ENCODE data around the gene PUM2. TPM values are rescaled to one million over a fixed set of nuclear protein-coding genes. Genes with fewer than 3 reads are reported as not detected.

PUM2 gene
- total and polyA plus RNA-seq, 2 of the 8 experiments (the other 6 are each of a cell fraction or from before 2014, with no cell fraction given): 46.6 to 114 TPM

DNA sequence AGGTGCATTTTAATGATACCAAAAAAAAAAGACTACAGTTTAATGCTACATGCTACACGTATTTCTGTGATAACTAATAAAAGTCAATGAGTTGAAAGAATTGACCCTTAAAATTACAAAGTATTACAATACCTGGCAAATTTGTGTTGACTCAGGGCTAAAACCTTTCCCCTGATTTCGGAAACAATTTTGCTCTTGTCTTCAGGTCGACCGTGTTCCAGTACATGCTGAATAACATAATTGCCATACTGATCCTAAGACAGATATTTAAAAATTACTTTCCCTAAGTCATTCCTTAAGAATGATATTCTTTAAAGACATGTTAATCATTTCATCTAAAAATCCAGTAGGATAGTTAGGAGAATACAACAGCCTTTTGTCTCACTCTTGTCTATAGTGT, 95.9 kb downstream of the PUM2 start:
- Histone ChIP-seq H3K14ac (ENCODE audit: insufficient read length) (no peak overlapping the region), H4K5ac (ENCODE audit: insufficient read length, low read depth, low read length) (no peak overlapping the region), H2BK5ac (ENCODE audit: low read depth, low read length) (no peak overlapping the region), H2AFZ (ENCODE audit: low read length) (no peak overlapping the region), H3K79me2 (ENCODE audit: control insufficient read depth in 1 of 2, insufficient read depth in 2 of 2, low read length in 2 of 2) (no peaks in the 10 kb centered on the region), H2BK12ac (ENCODE audit: low read depth, low read length) (no peak overlapping the region), H3K36me3 (ENCODE audit: control insufficient read depth in 2 of 4, insufficient read depth in 4 of 4, low read length in 3 of 4) (peaks cover 11 to 90% (median 49%) of the 10 kb centered on the region in 4 experiments), H3K4me3 (ENCODE audit: extremely low read depth in 1 of 4, insufficient read depth in 2 of 4, low read depth in 3 of 4, low read length in 4 of 4) (no peak overlapping the region), H3K27me3 (replicated peaks in 1 of 4; ENCODE audit: control insufficient read depth in 3 of 4, extremely low read depth in 1 of 4, insufficient read depth in 3 of 4, low read length in 3 of 4) (no peaks in the 10 kb centered on the region), H2BK120ac (replicated peaks; ENCODE audit: low read depth, low read length) (no peak overlapping the region), H4K20me1 (replicated peaks in 1 of 2; ENCODE audit: control insufficient read depth in 1 of 2, insufficient read depth in 2 of 2, low read length in 2 of 2) (no peaks in the 10 kb centered on the region), H3K4ac (replicated peaks; ENCODE audit: insufficient read length, low read depth, low read length) (no peak overlapping the region), H3K56ac (replicated peaks; ENCODE audit: insufficient read length, low read depth, low read length) (no peak overlapping the region), H3K9ac (replicated peaks in 1 of 4; ENCODE audit: extremely low read depth in 1 of 4, low read depth in 3 of 4, low read length in 3 of 4) (no peak overlapping the region), H3K4me1 (replicated peaks in 1 of 4; ENCODE audit: control insufficient read depth in 3 of 4, insufficient read depth in 4 of 4, low read length in 3 of 4) (no peaks in the 10 kb centered on the region), H2BK15ac (ENCODE audit: low read length) (no peak overlapping the region), H3K23ac (ENCODE audit: insufficient read length) (no peak overlapping the region), H3K23me2 (ENCODE audit: low read depth, low read length) (no peaks in the 10 kb centered on the region), H3K27ac (ENCODE audit: low read depth, low read length) (no peak overlapping the region), H4K91ac (replicated peaks; ENCODE audit: insufficient read length, low read length) (no peak overlapping the region), H3K4me2 (ENCODE audit: insufficient read depth in 1 of 2, low read depth in 2 of 2, low read length in 2 of 2) (no peak overlapping the region), H2AK5ac (ENCODE audit: low read depth, low read length) (no peak overlapping the region), H3K18ac (ENCODE audit: extremely low read depth, low read length) (no peak overlapping the region), H3K9me3 (ENCODE audit: insufficient read depth in 2 of 2, low read depth in 1 of 2, low read length in 1 of 2) (no peaks in the 10 kb centered on the region), H3K79me1 (ENCODE audit: low read depth, low read length) (no peaks in the 10 kb centered on the region), H2BK20ac (ENCODE audit: low read length) (no peak overlapping the region), H4K8ac (ENCODE audit: extremely low read depth, insufficient read depth, low read length) (no peak overlapping the region; the same call in 1 of the 2 replicates)
- no peak for FAIRE-seq
- no peak for DNase-seq (ENCODE audit: low read depth in 1 of 2, low spot score in 2 of 2)
- whole genome bisulfite sequencing, 2 experiments (ENCODE audit: extremely low coverage in 1 of 2, insufficient coverage in 1 of 2, insufficient read length in 1 of 2, insufficient replicate concordance in 2 of 2, low coverage in 1 of 2, low lambda C conversion rate in 2 of 2, missing lambda C conversion rate in 1 of 2): 92% methylated on average over 4 of the region's 4 CpGs; no CpG with 5 or more reads in 1 of the 2 experiments
- ChIA-PET POLR2A (ENCODE audit: partially characterized antibody) (no interaction called here), CTCF (ENCODE audit: partially characterized antibody) (interaction anchor here (1.4 to 1.9 kb wide), 3 partner anchors 8 to 388 kb away, joined by 3 to 7 read pairs (median 5); no protein-coding TSS in a partner anchor)
- TF ChIP-seq HDAC2 (IDR thresholded peaks at IDR 0.05; ENCODE audit: borderline replicate concordance in 1 of 2, low read depth in 2 of 2, low read length in 2 of 2): no peak
- TF ChIP-seq, protein P1, sequence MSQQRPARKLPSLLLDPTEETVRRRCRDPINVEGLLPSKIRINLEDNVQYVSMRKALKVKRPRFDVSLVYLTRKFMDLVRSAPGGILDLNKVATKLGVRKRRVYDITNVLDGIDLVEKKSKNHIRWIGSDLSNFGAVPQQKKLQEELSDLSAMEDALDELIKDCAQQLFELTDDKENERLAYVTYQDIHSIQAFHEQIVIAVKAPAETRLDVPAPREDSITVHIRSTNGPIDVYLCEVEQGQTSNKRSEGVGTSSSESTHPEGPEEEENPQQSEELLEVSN (IDR thresholded peaks at IDR 0.05): no peak
- TF ChIP-seq BRCA1 (IDR thresholded peaks at IDR 0.05; ENCODE audit: low read depth, low read length): no peak
- no peak for TF ChIP-seq SP4 (IDR thresholded peaks at IDR 0.05; ENCODE audit: low read length)
- no peak for TF ChIP-seq FOSL1 (IDR thresholded peaks at IDR 0.05; ENCODE audit: insufficient read depth, low read depth, low read length)
- TF ChIP-seq HDAC6 (IDR thresholded peaks at IDR 0.05; ENCODE audit: low read depth, low read length): no peak
- no peak for TF ChIP-seq JUN (IDR thresholded peaks at IDR 0.05; ENCODE audit: low read depth, low read length)
- TF ChIP-seq TEAD4 (IDR thresholded peaks at IDR 0.05; ENCODE audit: low read depth, low read length): no peak
- TF ChIP-seq CEBPB (IDR thresholded peaks at IDR 0.05; ENCODE audit: low read depth, low read length): no peak
- TF ChIP-seq CBX8 (IDR thresholded peaks at IDR 0.05; ENCODE audit: borderline replicate concordance, low read depth, low read length): no peak
- TF ChIP-seq RAD21 (IDR thresholded peaks at IDR 0.05 in 1 of 2, conservative IDR thresholded peaks at IDR 0.05 in 1 of 2; ENCODE audit: low read depth in 2 of 2, low read length in 2 of 2): no peak
- TF ChIP-seq CHD1 (IDR thresholded peaks at IDR 0.05; ENCODE audit: low read depth, low read length): no peak
- TF ChIP-seq POLR2A (IDR thresholded peaks at IDR 0.05; ENCODE audit: control extremely low read depth in 1 of 2, low read depth in 2 of 2, low read length in 2 of 2): no peak
- no peak for TF ChIP-seq SIN3A (conservative IDR thresholded peaks at IDR 0.05 in 1 of 2, IDR thresholded peaks at IDR 0.05 in 1 of 2; ENCODE audit: low read depth in 1 of 2, low read length in 2 of 2)

All from H1 (cell line).